ENCODE data around the gene HLA-DPA1. TPM values are rescaled to one million over a fixed set of nuclear protein-coding genes. Genes with fewer than 3 reads are reported as not detected.

Gene HLA-DPA1
- total and polyA plus RNA-seq, 12 donors = 19.4 to 625 (median 141) TPM

- intact Hi-C loops (cut with DNase I) = loop anchor here in 1 of 2 donors (5.0 kb wide), 1 partner anchor 55 kb away; the partner anchor contains the start of gene HLA-DPB1
- TF ChIP-seq POLR2A (IDR thresholded peaks at IDR 0.05) = no peak
- TF ChIP-seq CTCF (IDR thresholded peaks at IDR 0.05) = no peak
Observed at GRCh38 chr6:33021917-33022316, 51.5 kb downstream of the HLA-DPA1 start.

GRCh38 chr6:33019372-33019771 is 54.1 kb downstream of the HLA-DPA1 start:
- intact Hi-C loops (cut with DNase I) = loop anchor here (5.0 to 10.0 kb wide), 3 partner anchors 63 to 225 kb away; no protein-coding TSS in a partner anchor
- H3K9me3 ChIP-seq (replicated peaks in 1 of 3) = no peaks in the 10 kb centered on the region
- H3K27ac ChIP-seq = peak overlapping the region; percentile 1 to 78 (median 73)
- no peaks in the 10 kb centered on the region for H3K36me3 ChIP-seq (replicated peaks in 1 of 2)
- H3K4me3 ChIP-seq = no peak overlapping the region
- DNase-seq = no peak
- peaks cover 12 to 15% of the 10 kb centered on the region in 2 donors for H3K4me1 ChIP-seq (replicated peaks in 1 of 2)
- TF ChIP-seq POLR2A (IDR thresholded peaks at IDR 0.05) (no peak), CTCF (IDR thresholded peaks at IDR 0.05) (no peak)
- peaks cover 1% of the 10 kb centered on the region for H3K27me3 ChIP-seq

More at GRCh38 chr6:33021917-33022316, 51.5 kb downstream of the HLA-DPA1 start:
- H3K4me3 ChIP-seq = no peak overlapping the region
- WGBS, 4 donors = 87 to 94% (median 89%) methylated on average over 7 to 11 of the region's 11 CpGs
- H3K4me1 ChIP-seq (replicated peaks in 1 of 2) = peaks cover 12 to 15% of the 10 kb centered on the region in 2 donors
- H3K36me3 ChIP-seq (replicated peaks in 1 of 2) = no peaks in the 10 kb centered on the region
- DNase-seq = no peak
- no peak overlapping the region for H3K27ac ChIP-seq
- no peaks in the 10 kb centered on the region for H3K27me3 ChIP-seq
- H3K9me3 ChIP-seq (replicated peaks in 1 of 3) = no peaks in the 10 kb centered on the region

GRCh38 chr6:33018904-33019303 is 54.5 kb downstream of the HLA-DPA1 start:
- peaks cover 12 to 15% of the 10 kb centered on the region in 2 donors for H3K4me1 ChIP-seq (replicated peaks in 1 of 2)
- TF ChIP-seq CTCF (IDR thresholded peaks at IDR 0.05) (no peak), POLR2A (IDR thresholded peaks at IDR 0.05) (peak in 1 of 2 donors; percentile 48)
- intact Hi-C loops (cut with DNase I) = loop anchor here (5.0 to 10.0 kb wide), 3 partner anchors 63 to 226 kb away; no protein-coding TSS in a partner anchor
- peak overlapping the region; percentile 1 to 78 (median 73) for H3K27ac ChIP-seq
- WGBS, 4 donors = 24 to 40% (median 29%) methylated on average over 6 of the region's 6 CpGs
- no peaks in the 10 kb centered on the region for H3K9me3 ChIP-seq (replicated peaks in 1 of 3)
- no peaks in the 10 kb centered on the region for H3K36me3 ChIP-seq (replicated peaks in 1 of 2)
- H3K4me3 ChIP-seq = no peak overlapping the region
- H3K27me3 ChIP-seq = peaks cover 6% of the 10 kb centered on the region
- peak; percentile 51 to 90 (median 81) for DNase-seq

- TF ChIP-seq POLR2A (IDR thresholded peaks at IDR 0.05) = no peak
- TF ChIP-seq CTCF (IDR thresholded peaks at IDR 0.05) = no peak
- peaks cover 12 to 15% of the 10 kb centered on the region in 2 donors for H3K4me1 ChIP-seq (replicated peaks in 1 of 2)
- DNase-seq = no peak
- H3K4me3 ChIP-seq = no peak overlapping the region
- H3K27me3 ChIP-seq = peaks cover 10% of the 10 kb centered on the region
- intact Hi-C loops (cut with DNase I) = loop anchor here (5.0 to 10.0 kb wide), 3 partner anchors 64 to 226 kb away; no protein-coding TSS in a partner anchor
- H3K9me3 ChIP-seq (replicated peaks in 1 of 3) = no peaks in the 10 kb centered on the region
- no peaks in the 10 kb centered on the region for H3K36me3 ChIP-seq (replicated peaks in 1 of 2)
- peak overlapping the region in 4 of 5 donors; percentile 58 to 78 (median 74) for H3K27ac ChIP-seq
Observed at GRCh38 chr6:33018418-33018817, 55.0 kb downstream of the HLA-DPA1 start.
